ENCODE data around the gene SPIRE2.

Gene SPIRE2

DNA sequence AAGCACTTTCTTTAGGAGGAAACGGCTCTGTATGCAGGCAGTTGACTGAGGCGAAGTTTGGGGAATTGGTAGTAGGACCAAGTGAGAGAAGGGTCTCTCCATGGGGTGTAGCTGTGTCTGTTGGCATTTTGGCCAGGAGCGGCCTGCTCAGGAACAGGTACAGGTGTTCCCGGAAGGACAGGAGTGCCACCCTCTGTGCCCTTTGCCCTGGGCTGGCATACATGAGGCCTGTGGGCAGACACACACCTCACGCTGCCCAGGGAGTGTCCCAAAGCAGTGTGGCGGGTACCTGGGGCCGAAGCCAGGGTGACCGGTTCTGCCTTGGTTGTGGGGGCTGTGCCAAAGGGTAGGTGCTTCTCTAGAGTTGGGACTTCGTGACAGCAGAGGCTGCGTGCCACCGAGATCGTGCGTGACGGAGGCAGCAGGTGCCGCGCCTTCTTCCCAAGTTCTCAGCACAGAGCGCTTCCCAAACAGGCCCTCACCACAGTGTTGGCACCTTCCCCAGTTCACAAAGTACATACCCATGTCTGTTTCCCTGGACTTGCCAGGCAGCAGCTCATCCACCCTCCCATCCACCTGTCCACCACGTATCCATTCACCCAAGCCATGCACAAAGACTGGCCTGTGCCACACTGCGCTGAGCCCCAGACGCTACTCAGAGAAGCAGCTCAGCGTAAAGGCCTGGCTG, 25.2 kb downstream of the SPIRE2 start:
- Histone ChIP-seq H3K4me1 (ENCODE audit: insufficient read depth, low read length) (no peaks in the 10 kb centered on the region), H3K36me3 (ENCODE audit: insufficient read depth, low read length) (no peaks in the 10 kb centered on the region), H4K20me1 (ENCODE audit: insufficient read depth, low read length) (no peaks in the 10 kb centered on the region; the same call in 1 of the 2 replicates), H3K27me3 (ENCODE audit: insufficient read depth, low read length, poor library complexity) (no peaks in the 10 kb centered on the region), H2AFZ (ENCODE audit: low read depth, low read length) (no peak overlapping the region), H3K9ac (ENCODE audit: low read depth, low read length) (no peak overlapping the region), H3K9me3 (ENCODE audit: insufficient read depth, low read length, severe bottlenecking) (no peaks in the 10 kb centered on the region), H3K4me3 (ENCODE audit: low read depth in 1 of 2, low read length in 2 of 2) (no peak overlapping the region), H3K4me2 (ENCODE audit: insufficient read depth, low read length) (no peak overlapping the region), H3K79me2 (ENCODE audit: insufficient read depth, low read length) (no peaks in the 10 kb centered on the region), H3K27ac (ENCODE audit: low read length) (no peak overlapping the region)
- DNase-seq (no peak), ATAC-seq (ENCODE audit: insufficient read depth, low read depth) (no peak)
- TF ChIP-seq, protein P1, sequence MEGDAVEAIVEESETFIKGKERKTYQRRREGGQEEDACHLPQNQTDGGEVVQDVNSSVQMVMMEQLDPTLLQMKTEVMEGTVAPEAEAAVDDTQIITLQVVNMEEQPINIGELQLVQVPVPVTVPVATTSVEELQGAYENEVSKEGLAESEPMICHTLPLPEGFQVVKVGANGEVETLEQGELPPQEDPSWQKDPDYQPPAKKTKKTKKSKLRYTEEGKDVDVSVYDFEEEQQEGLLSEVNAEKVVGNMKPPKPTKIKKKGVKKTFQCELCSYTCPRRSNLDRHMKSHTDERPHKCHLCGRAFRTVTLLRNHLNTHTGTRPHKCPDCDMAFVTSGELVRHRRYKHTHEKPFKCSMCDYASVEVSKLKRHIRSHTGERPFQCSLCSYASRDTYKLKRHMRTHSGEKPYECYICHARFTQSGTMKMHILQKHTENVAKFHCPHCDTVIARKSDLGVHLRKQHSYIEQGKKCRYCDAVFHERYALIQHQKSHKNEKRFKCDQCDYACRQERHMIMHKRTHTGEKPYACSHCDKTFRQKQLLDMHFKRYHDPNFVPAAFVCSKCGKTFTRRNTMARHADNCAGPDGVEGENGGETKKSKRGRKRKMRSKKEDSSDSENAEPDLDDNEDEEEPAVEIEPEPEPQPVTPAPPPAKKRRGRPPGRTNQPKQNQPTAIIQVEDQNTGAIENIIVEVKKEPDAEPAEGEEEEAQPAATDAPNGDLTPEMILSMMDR (IDR thresholded peaks at IDR 0.05; ENCODE audit: borderline replicate concordance, extremely low read depth, low read length, poor library complexity, severe bottlenecking): no peak
- TF ChIP-seq EZH2 (IDR thresholded peaks at IDR 0.05; ENCODE audit: borderline replicate concordance, low read depth, low read length, severe bottlenecking): no peak

DNA sequence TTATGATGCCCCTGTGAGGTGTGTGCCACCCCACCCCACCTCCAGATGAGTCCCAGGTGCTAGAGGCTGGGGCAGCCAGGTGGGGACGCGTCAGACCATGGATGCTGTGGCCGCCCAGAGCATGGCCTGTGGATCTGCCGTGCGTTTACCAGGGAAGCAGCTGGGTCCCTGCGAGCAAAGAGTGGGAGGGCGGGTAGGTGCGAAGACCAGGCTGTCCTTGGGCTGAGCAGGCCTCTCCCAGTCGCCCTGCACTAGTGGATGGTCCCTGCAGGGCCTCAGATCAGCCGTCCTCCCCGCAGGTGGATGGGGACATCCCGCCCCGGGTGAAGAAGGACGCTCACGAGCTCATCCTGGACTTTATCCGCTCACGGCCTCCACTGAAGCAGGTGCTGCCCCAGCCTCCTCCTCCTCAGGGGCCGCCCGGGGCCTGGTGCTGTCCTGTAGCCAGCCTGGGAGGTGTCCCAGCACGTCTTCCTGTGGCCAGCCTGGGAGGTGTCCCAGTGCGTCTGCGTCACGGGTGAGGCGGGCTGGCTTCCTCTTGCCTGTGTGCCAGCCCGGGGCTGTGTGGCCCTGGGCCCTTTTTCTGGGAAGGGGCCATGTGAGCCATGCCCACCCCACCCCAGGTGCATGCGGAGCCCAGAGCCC, 27.1 kb downstream of the SPIRE2 start:
- DNase-seq (no peak), ATAC-seq (ENCODE audit: insufficient read depth, low read depth) (no peak)
- H3K9me3 ChIP-seq (ENCODE audit: insufficient read depth, low read length, severe bottlenecking): no peaks in the 10 kb centered on the region
- no peaks in the 10 kb centered on the region for H3K4me1 ChIP-seq (ENCODE audit: insufficient read depth, low read length)
- TF ChIP-seq EZH2 (IDR thresholded peaks at IDR 0.05; ENCODE audit: borderline replicate concordance, low read depth, low read length, severe bottlenecking): no peak
- TF ChIP-seq, protein P1 (IDR thresholded peaks at IDR 0.05; ENCODE audit: borderline replicate concordance, extremely low read depth, low read length, poor library complexity, severe bottlenecking): no peak
- H3K27ac ChIP-seq (ENCODE audit: low read length): no peak overlapping the region
- H3K27me3 ChIP-seq (ENCODE audit: insufficient read depth, low read length, poor library complexity): no peaks in the 10 kb centered on the region
- no peak overlapping the region for H3K9ac ChIP-seq (ENCODE audit: low read depth, low read length)
- no peaks in the 10 kb centered on the region for H3K36me3 ChIP-seq (ENCODE audit: insufficient read depth, low read length)
- no peak overlapping the region for H3K4me3 ChIP-seq (ENCODE audit: low read depth in 1 of 2, low read length in 2 of 2)
- no peak overlapping the region for H2AFZ ChIP-seq (ENCODE audit: low read depth, low read length)
- H4K20me1 ChIP-seq (ENCODE audit: insufficient read depth, low read length): no peaks in the 10 kb centered on the region; the same call in 1 of the 2 replicates
- H3K4me2 ChIP-seq (ENCODE audit: insufficient read depth, low read length): no peak overlapping the region
- H3K79me2 ChIP-seq (ENCODE audit: insufficient read depth, low read length): no peaks in the 10 kb centered on the region

DNA sequence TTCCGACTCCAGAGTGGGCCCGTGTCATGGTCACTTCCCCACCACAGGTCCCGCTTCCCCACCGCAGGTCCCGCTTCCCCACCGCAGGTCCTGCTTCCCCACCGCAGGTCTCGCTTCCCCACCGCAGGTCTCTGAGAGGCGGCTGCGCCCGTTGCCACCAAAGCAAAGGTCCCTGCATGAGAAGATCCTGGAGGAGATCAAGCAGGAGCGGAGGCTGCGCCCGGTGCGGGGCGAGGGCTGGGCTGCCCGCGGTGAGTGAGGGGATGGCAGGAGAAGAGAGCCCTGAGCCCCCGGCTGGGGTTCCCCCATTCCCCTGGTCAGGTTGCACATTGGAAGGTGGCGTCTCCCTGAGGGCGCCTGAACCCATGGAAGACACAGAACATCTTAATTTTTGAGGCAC, 27.7 kb downstream of the SPIRE2 start:
- Histone ChIP-seq H3K27ac (ENCODE audit: low read length) (no peak overlapping the region), H3K9ac (ENCODE audit: low read depth, low read length) (no peak overlapping the region), H4K20me1 (ENCODE audit: insufficient read depth, low read length) (no peaks in the 10 kb centered on the region; the same call in 1 of the 2 replicates), H3K4me3 (ENCODE audit: low read depth in 1 of 2, low read length in 2 of 2) (no peak overlapping the region), H3K9me3 (ENCODE audit: insufficient read depth, low read length, severe bottlenecking) (no peaks in the 10 kb centered on the region), H3K27me3 (ENCODE audit: insufficient read depth, low read length, poor library complexity) (no peaks in the 10 kb centered on the region), H3K79me2 (ENCODE audit: insufficient read depth, low read length) (no peaks in the 10 kb centered on the region), H3K4me1 (ENCODE audit: insufficient read depth, low read length) (no peaks in the 10 kb centered on the region; the same call in 1 of the 2 replicates), H3K4me2 (ENCODE audit: insufficient read depth, low read length) (no peak overlapping the region), H3K36me3 (ENCODE audit: insufficient read depth, low read length) (no peaks in the 10 kb centered on the region), H2AFZ (ENCODE audit: low read depth, low read length) (no peak overlapping the region)
- TF ChIP-seq, protein P1 (IDR thresholded peaks at IDR 0.05; ENCODE audit: borderline replicate concordance, extremely low read depth, low read length, poor library complexity, severe bottlenecking): no peak
- TF ChIP-seq EZH2 (IDR thresholded peaks at IDR 0.05; ENCODE audit: borderline replicate concordance, low read depth, low read length, severe bottlenecking): no peak
- no peak for DNase-seq
- no peak for ATAC-seq (ENCODE audit: insufficient read depth, low read depth)
